SKM-1 treated with dmso at 0.1 percent for 144 hours (cell line): ENCODE results near the gene ARHGDIG.
"Not testable (repeated sequence)": the region's sequence is repeated elsewhere in the genome, so short reads cannot be mapped to it uniquely, and the experiment has no call there.

ENCODE experiments used
- DNase-seq: peaks from one replicate; lab custom pipeline; 2025; ENCODE audit not compliant: unreplicated experiment; lab: John Stamatoyannopoulos, UW

The ARHGDIG gene

GRCh38 chr16:263182-263774, 17.1 kb upstream of the ARHGDIG start:
- no peak for DNase-seq

DNA sequence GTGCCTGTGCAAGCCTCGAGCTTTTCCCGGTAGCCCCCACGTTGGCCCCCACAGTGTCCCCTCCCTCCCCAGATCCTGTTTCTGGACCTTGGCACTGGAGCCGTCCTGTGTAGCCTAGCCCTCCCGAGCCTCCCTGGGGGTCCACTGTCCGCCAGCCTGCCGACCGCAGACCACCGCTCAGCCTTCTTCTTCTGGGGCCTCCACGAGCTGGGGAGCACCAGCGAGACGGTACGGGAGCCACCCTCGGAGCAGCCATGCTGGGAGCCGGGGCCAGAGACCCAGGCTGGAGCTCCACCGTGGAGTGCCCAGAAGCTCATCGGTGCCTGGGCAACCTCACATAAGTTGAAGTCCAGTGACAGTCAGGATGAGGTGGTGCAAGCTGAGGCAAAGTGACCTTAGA, 16.4 kb upstream of the ARHGDIG start:
- DNase-seq = no peak

DNA sequence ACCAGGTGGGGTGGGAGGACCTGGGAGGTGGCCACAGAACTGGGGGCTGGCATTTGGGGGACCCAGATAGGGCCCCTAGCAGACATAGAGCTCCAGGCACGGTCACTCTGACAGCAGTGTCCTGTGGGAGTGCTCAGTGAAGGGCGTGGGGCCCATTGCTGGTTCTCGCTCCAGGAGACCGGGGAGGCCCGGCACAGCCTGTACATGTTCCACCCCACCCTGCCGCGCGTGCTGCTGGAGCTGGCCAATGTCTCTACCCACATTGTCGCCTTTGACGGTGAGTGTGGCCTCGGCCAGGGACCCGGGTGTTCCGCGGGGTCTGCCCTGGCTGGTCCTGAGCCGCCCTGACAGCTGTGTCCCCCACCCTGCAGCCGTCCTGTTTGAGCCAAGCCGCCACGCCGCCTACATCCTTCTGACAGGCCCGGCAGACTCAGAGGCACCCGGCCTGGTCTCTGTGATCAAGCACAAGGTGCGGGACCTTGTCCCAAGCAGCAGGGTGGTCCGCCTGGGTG, 15.9 kb upstream of the ARHGDIG start:
- no peak for DNase-seq

DNA sequence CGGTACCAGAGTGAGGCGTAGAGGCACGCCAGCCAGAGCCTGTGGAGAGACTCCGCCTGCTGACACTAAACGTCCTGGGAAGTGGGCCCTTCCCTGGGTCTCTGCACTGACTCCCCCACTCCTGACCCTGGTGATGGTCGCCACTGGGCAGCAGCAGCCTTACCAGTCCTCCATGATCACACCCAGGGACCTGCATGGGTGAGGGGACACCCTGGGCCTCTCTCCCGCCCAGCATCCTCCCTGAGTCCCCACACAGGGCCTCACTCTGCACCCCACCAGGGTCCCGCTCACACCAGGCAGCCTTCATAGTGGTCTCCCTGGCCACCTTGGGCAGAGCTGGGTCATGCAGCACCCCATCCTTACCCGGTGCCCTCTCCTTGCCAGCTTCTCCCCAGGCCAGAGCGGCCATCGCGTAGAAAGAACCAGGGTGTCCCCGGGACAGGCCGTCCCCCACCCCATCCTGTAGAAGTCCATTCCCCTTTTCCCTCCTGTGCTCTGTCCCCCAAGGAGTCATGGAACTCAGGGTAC, 15.3 kb upstream of the ARHGDIG start:
- DNase-seq = no peak

- no peak for DNase-seq
These were observed 14.7 kb upstream of the ARHGDIG start for GRCh38 chr16:265711-266110.

GRCh38 chr16:266258-267164, 13.9 kb upstream of the ARHGDIG start:
- no peak for DNase-seq

DNA sequence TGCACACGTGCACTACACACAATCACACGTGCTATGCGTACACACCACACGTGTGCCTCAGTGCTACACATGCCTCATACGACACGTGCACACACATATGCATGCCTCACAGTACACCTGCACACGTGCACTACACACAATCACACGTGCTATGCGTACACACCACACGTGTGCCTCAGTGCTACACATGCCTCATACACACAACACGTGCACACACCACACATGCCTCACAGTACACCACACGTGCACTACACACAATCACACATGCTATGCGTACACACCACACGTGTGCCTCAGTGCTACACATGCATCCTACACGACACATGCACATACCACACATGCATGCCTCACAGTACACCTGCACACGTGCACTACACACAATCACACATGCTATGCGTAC, 12.8 kb upstream of the ARHGDIG start:
- DNase-seq = not testable (repeated sequence)

- no peak for DNase-seq
These were observed 12.0 kb upstream of the ARHGDIG start for GRCh38 chr16:268141-269053.

DNA sequence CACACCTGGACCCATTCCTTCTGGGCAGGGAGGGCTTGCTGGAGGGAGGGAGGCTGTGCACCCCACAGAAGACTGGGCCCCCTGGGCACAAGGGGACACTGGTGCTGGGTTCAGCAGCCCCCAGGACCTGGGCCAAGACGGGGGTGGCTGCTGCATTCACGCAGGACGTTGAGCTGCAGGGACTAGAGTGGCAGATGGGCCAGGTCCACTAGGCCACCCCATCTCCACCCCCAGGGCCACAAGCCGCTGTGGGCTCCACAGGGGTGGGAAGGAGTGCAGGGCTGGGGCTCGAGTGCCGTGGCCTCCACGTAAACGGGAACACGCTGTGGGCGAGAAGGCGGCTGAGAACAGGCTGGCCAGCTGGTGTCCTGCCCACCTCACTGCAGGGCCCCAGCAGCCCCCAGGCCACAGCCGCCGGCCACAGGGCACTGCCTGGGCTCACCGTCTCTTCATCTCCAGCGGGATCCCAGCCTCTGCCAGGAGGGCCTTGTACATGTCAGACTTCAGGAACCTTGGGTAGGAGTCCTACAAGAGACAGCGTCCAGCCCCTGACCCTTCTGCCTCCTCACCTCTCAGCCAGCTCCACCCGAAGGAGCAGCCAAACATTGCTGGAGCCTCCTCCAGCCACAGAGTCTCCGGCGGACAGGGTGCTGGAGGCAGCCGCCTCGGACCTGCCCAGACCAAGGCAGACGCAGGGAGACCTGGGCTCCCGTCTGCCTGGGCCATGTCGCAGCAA, 11.2 kb upstream of the ARHGDIG start:
- DNase-seq = no peak

GRCh38 chr16:270381-271255, 9.8 kb upstream of the ARHGDIG start:
- no peak for DNase-seq

DNA sequence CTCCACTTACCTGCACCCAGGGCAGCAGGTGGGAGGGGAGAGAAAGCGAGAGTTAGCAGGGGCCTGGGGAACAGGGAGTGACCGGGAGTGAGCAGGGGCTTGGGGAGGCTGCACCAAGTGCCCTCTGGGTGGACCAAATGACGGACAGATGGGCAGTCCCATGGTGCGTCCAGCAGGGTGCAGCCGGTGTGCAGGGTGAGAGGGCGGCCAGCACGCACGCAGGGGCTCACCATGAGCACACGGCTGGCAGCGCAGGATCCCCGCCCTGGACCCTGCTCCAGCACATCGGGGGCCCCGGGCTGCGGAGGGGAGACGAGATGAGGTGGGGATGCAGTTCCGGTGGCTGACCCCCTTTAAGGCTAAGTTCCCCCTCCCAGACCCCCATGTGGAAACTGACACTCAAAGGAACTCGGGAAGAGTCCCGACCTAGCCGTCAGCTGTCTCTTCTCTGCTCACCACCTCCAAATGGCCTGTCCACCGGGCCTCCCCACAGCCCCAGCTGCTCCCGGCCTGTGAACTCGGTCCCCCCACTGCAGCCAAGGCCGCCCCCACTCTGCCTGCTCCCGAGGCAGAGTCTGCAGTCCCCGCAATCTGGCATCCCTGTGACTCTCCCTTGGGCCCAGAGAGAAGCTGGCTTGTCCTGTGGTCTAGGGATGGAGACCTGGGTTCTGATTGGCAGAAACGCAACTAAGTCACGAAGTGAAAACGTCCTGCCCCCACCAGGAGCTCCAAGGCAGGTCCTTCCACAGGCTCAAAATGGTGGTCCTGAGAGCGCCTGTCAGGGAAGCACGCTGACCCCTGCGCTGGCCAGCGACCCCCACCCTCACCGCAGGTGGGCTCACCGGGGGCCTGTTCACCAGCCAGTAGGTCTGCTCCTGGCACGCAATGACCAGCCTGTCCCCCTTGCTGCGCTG, 7.5 kb upstream of the ARHGDIG start:
- DNase-seq = no peak

- no peak for DNase-seq
These were observed 6.6 kb upstream of the ARHGDIG start for GRCh38 chr16:273547-274421.

DNA sequence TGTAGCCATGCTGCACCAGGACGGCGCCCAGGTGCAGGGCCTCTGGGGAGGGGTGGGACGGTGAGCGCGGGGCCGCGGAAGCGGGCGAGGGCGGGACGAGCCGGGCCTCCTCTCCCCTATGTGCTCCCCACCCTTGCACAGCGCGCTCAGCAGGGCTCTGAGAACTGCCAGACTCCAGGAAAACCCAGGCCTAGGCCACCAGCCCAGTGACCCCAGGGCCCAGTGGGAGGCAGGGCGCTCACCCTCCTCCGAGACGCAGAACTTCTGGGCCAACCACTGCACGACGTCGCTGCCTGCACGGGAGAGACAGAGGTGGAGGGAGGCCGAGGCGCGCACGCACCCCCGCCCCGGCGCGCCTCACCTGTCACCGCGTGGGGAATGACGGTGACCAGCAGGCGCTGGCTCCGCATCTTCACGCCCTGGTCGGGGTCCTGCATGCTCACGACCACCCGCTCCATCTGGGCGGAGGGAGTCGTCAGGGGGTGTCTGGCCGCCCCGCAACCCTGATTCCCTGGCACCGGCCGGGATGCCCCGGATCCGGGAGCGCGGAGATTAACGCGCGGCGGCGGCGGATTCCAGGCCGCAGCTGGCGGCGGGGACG, 5.2 kb upstream of the ARHGDIG start:
- DNase-seq = no peak

DNA sequence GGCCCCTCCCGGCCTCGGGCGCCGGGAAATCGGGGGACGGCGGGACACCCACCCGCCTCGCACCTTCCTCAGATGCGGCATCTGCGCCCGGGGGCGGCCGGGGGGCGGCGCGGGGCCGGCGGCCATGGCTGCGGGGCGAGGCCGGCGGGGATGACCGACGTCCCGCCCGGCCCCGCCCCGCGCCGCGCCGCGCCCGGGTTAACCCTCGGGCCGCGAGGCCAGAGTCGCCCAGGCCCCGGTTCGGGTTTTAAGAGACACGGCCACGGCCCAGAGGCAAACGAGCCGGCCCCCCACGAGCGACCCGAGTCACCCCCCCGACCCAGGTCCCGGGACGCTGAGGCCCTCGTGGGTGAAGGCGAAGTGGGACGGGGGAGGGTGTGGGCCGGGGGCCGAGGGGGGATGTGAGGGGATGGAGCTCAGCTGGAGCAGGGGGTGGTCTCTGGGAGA, 4.6 kb upstream of the ARHGDIG start, which contains the start of gene RGS11:
TSS of gene RGS11 (minus strand) at position 159 of the 447 bp plus-strand sequence. CDS start at position 126, 33 bp downstream.
- no peak for DNase-seq

- DNase-seq = no peak
These were observed 3.8 kb upstream of the ARHGDIG start for GRCh38 chr16:276426-277077.

DNA sequence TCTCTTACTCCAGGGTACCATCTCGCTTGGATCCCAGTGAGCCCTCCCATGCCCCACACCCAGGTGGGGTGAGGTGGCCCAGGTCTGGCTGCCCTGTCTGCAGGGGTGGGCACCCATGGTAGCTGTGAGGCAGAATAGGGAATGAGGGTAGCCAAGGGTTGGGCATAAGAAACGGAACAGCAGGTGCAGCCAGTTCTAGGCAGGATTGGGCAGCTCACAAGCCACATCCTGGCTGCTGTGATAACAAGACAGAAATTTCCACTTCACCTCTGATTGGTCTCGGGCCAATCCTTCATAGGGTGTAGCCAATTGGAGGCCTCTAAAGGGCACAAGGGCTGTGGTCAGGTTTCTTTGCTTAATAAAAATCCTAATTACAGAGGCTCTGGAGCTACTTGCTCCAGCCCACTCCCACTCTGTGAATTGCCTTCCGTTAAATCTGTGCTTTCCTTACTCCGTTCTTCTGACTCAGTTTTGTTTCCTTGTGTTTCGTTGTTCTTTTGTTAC, 1.5 kb upstream of the ARHGDIG start:
- DNase-seq = no peak
